CD4-positive, CD25-positive, alpha-beta regulatory T cell (primary cell): ENCODE data around the gene IL4I1. TPM values are rescaled to one million over a fixed set of nuclear protein-coding genes. Genes with fewer than 3 reads are reported as not detected.

Source experiments
- ATAC-seq, 2 donors: fragments of 150-1000 bp; cut with Tn5 transposase; one replicate each; pipeline ENCODE4 v1.10.0; 2021; ENCODE audit warnings: low read depth in 2 of 2, moderate number of reproducible peaks in 2 of 2, moderate library complexity in 1 of 2
- DNase-seq, 3 donors: peaks; one replicate each; pipeline versions ENCODE4 v3.0.0 to v3.0.0-alpha.2; 2012 to 2022; ENCODE audit warnings: mixed read lengths in 1 of 3
- H3K27ac ChIP-seq: one replicate; pipeline ENCODE4 v1.7.0; 2013; ENCODE audit warnings: mild to moderate bottlenecking, low read length; ENCODE audit not compliant: insufficient read depth, poor library complexity, severe bottlenecking
- H3K27me3 ChIP-seq: one replicate; pipeline ENCODE4 v1.7.0; 2013; ENCODE audit warnings: low read length; ENCODE audit not compliant: control insufficient read depth, insufficient read depth
- H3K36me3 ChIP-seq: one replicate; pipeline ENCODE4 v1.7.0; 2013; ENCODE audit warnings: mild to moderate bottlenecking, low read length, moderate library complexity; ENCODE audit not compliant: control insufficient read depth, insufficient read depth
- H3K4me1 ChIP-seq: 2 replicates; pipeline ENCODE4 v1.7.0; 2013; ENCODE audit warnings: mild to moderate bottlenecking, low read length; ENCODE audit not compliant: insufficient read depth, control insufficient read depth, poor library complexity, severe bottlenecking
- H3K4me3 ChIP-seq: one replicate; pipeline ENCODE4 v1.7.0; 2013; ENCODE audit warnings: low read depth, mild to moderate bottlenecking, low read length, moderate library complexity
- H3K9me3 ChIP-seq, 2 experiments: 1 replicate in 1 of 2; 2 replicates in 1 of 2; pipeline ENCODE4 v1.7.0; 2013; ENCODE audit warnings: low read length in 2 of 2, mild to moderate bottlenecking in 1 of 2, moderate library complexity in 1 of 2; ENCODE audit not compliant: control insufficient read depth in 2 of 2
- H3K27ac Mint-ChIP-seq, 3 donors: one replicate each; pipeline ENCODE4 v1.8.0; 2020 to 2022; ENCODE audit warnings: mild to moderate bottlenecking in 3 of 3, mixed read lengths in 3 of 3, moderate library complexity in 2 of 3
- H3K27me3 Mint-ChIP-seq: one replicate; pipeline ENCODE4 v1.8.0; 2022; ENCODE audit warnings: mild to moderate bottlenecking, mixed read lengths
- H3K36me3 Mint-ChIP-seq: one replicate; pipeline ENCODE4 v1.8.0; 2020; ENCODE audit warnings: mixed read lengths
- H3K4me1 Mint-ChIP-seq, 4 donors: one replicate each; pipeline ENCODE4 v1.8.0; 2020 to 2022; ENCODE audit warnings: mixed read lengths in 4 of 4, mild to moderate bottlenecking in 1 of 4
- H3K4me3 Mint-ChIP-seq, 4 donors: one replicate each; pipeline ENCODE4 v1.8.0; 2020 to 2022; ENCODE audit warnings: mild to moderate bottlenecking in 4 of 4, mixed read lengths in 4 of 4, moderate library complexity in 3 of 4
- H3K9me3 Mint-ChIP-seq, 7 donors: one replicate each; pipeline ENCODE4 v1.8.0; 2020 to 2022; ENCODE audit warnings: mixed read lengths in 7 of 7, mild to moderate bottlenecking in 3 of 7, moderate library complexity in 2 of 7
- polyA plus RNA-seq, 4 donors: library from polyadenylated mRNA; unstranded; fragments of 300-500 nt; fragmentation: Illumina TruSeq; gene quantifications; one replicate each; pipeline ENCODE4 v1.2.3, GENCODE V29; 2021
- total RNA-seq: library from RNA; stranded (reverse); gene quantifications from one replicate; pipeline ENCODE4 v1.2.3, GENCODE V29; 2022

The IL4I1 gene
- total and polyA plus RNA-seq, 5 donors from 2014 or later = 0.20 to 3.7 (median 0.37) TPM

- Histone ChIP-seq H3K4me1 (peaks cover 27% of the 10 kb centered on the region), H3K4me3 (no peak overlapping the region), H3K27me3 (no peaks in the 10 kb centered on the region), H3K36me3 (peaks cover 2% of the 10 kb centered on the region), H3K27ac (no peak overlapping the region), H3K9me3 (no peaks in the 10 kb centered on the region)
- peaks cover 0 to 57% (median 16%) of the 10 kb centered on the region in 4 donors for H3K4me1 Mint-ChIP-seq
- H3K27me3 Mint-ChIP-seq = no peaks in the 10 kb centered on the region
- no peaks in the 10 kb centered on the region for H3K9me3 Mint-ChIP-seq
- H3K36me3 Mint-ChIP-seq = peaks cover 4% of the 10 kb centered on the region
- ATAC-seq (no peak), DNase-seq (no peak)
- no peak overlapping the region for H3K27ac Mint-ChIP-seq
- no peak overlapping the region for H3K4me3 Mint-ChIP-seq
These were observed 21.5 kb downstream of the IL4I1 start for GRCh38 chr19:49875177-49875576.

GRCh38 chr19:49874503-49875157 lies 22.1 kb downstream of the IL4I1 start:
- Mint-ChIP-seq H3K27ac (peak overlapping the region in 2 of 3 donors; percentile 73 to 76), H3K4me1 (peaks cover 0 to 57% (median 16%) of the 10 kb centered on the region in 4 donors), H3K4me3 (peak overlapping the region in 2 of 4 donors; percentile 5 to 74), H3K36me3 (peaks cover 4% of the 10 kb centered on the region), H3K27me3 (no peaks in the 10 kb centered on the region), H3K9me3 (no peaks in the 10 kb centered on the region)
- DNase-seq (no peak), ATAC-seq (no peak)
- Histone ChIP-seq H3K27me3 (no peaks in the 10 kb centered on the region), H3K9me3 (no peaks in the 10 kb centered on the region), H3K4me1 (peaks cover 31% of the 10 kb centered on the region), H3K27ac (no peak overlapping the region), H3K36me3 (no peaks in the 10 kb centered on the region), H3K4me3 (no peak overlapping the region)

- Histone ChIP-seq H3K36me3 (no peaks in the 10 kb centered on the region), H3K27ac (no peak overlapping the region), H3K4me3 (no peak overlapping the region), H3K4me1 (peaks cover 36% of the 10 kb centered on the region), H3K27me3 (no peaks in the 10 kb centered on the region), H3K9me3 (no peaks in the 10 kb centered on the region)
- no peak overlapping the region for H3K27ac Mint-ChIP-seq
- H3K4me1 Mint-ChIP-seq = peaks cover 0 to 50% (median 15%) of the 10 kb centered on the region in 4 donors
- ATAC-seq (no peak), DNase-seq (no peak)
- no peaks in the 10 kb centered on the region for H3K27me3 Mint-ChIP-seq
- no peaks in the 10 kb centered on the region for H3K9me3 Mint-ChIP-seq
- H3K36me3 Mint-ChIP-seq = peaks cover 4% of the 10 kb centered on the region
- H3K4me3 Mint-ChIP-seq = peak overlapping the region in 2 of 4 donors; percentile 5 to 33
These were observed 22.9 kb downstream of the IL4I1 start for GRCh38 chr19:49873834-49874233.

GRCh38 chr19:49873129-49873521 lies 23.6 kb downstream of the IL4I1 start:
- Histone ChIP-seq H3K9me3 (no peaks in the 10 kb centered on the region), H3K27me3 (no peaks in the 10 kb centered on the region), H3K4me1 (peaks cover 34% of the 10 kb centered on the region), H3K27ac (no peak overlapping the region), H3K36me3 (no peaks in the 10 kb centered on the region), H3K4me3 (no peak overlapping the region)
- H3K27me3 Mint-ChIP-seq = no peaks in the 10 kb centered on the region
- ATAC-seq (no peak), DNase-seq (no peak)
- no peak overlapping the region for H3K4me3 Mint-ChIP-seq
- H3K36me3 Mint-ChIP-seq = peaks cover 3% of the 10 kb centered on the region
- no peaks in the 10 kb centered on the region for H3K9me3 Mint-ChIP-seq
- no peak overlapping the region for H3K27ac Mint-ChIP-seq
- H3K4me1 Mint-ChIP-seq = peaks cover 0 to 43% (median 12%) of the 10 kb centered on the region in 4 donors

- Histone ChIP-seq H3K4me3 (no peak overlapping the region), H3K9me3 (no peaks in the 10 kb centered on the region), H3K36me3 (no peaks in the 10 kb centered on the region), H3K27ac (no peak overlapping the region), H3K27me3 (no peaks in the 10 kb centered on the region), H3K4me1 (peaks cover 33% of the 10 kb centered on the region)
- ATAC-seq = no peak
- H3K36me3 Mint-ChIP-seq = no peaks in the 10 kb centered on the region
- H3K27me3 Mint-ChIP-seq = peaks cover 4% of the 10 kb centered on the region
- peak overlapping the region in 3 of 4 donors; percentile 58 to 82 (median 61) for H3K4me3 Mint-ChIP-seq
- H3K27ac Mint-ChIP-seq = peak overlapping the region in 1 of 3 donors; percentile 32
- no peak for DNase-seq
- no peaks in the 10 kb centered on the region for H3K9me3 Mint-ChIP-seq
- H3K4me1 Mint-ChIP-seq = peaks cover 0 to 46% (median 9%) of the 10 kb centered on the region in 4 donors
These were observed 24.2 kb downstream of the IL4I1 start for GRCh38 chr19:49872245-49873128.

- Mint-ChIP-seq H3K9me3 (no peaks in the 10 kb centered on the region), H3K4me1 (peaks cover 0 to 54% (median 12%) of the 10 kb centered on the region in 4 donors), H3K4me3 (peak overlapping the region; percentile 31 to 89 (median 60)), H3K36me3 (no peaks in the 10 kb centered on the region), H3K27me3 (peaks cover 10% of the 10 kb centered on the region), H3K27ac (peak overlapping the region in 1 of 3 donors; percentile 32)
- ATAC-seq (no peak), DNase-seq (no peak)
- H3K4me1 ChIP-seq = peaks cover 40% of the 10 kb centered on the region
- H3K27ac ChIP-seq = no peak overlapping the region
- H3K36me3 ChIP-seq = no peaks in the 10 kb centered on the region
- H3K4me3 ChIP-seq = no peak overlapping the region
- no peaks in the 10 kb centered on the region for H3K9me3 ChIP-seq
- no peaks in the 10 kb centered on the region for H3K27me3 ChIP-seq
These were observed 25.2 kb downstream of the IL4I1 start for GRCh38 chr19:49871349-49871985.

GRCh38 chr19:49870309-49870901 lies 26.3 kb downstream of the IL4I1 start:
- DNase-seq (no peak), ATAC-seq (no peak)
- H3K27ac ChIP-seq = peak overlapping the region; percentile 98

More at GRCh38 chr19:49870309-49870901, 26.3 kb downstream of the IL4I1 start:
- no peaks in the 10 kb centered on the region for H3K9me3 Mint-ChIP-seq
- H3K4me3 ChIP-seq = peak overlapping the region; percentile 58
- H3K4me3 Mint-ChIP-seq = peak overlapping the region in 2 of 4 donors; percentile 57 to 93
- H3K27me3 ChIP-seq = no peaks in the 10 kb centered on the region
- H3K27ac Mint-ChIP-seq = peak overlapping the region in 1 of 3 donors; percentile 84
- no peaks in the 10 kb centered on the region for H3K9me3 ChIP-seq
- no peaks in the 10 kb centered on the region for H3K36me3 Mint-ChIP-seq
- H3K27me3 Mint-ChIP-seq = peaks cover 10% of the 10 kb centered on the region
- peaks cover 0 to 59% (median 19%) of the 10 kb centered on the region in 4 donors for H3K4me1 Mint-ChIP-seq
- H3K36me3 ChIP-seq = no peaks in the 10 kb centered on the region
- peaks cover 42% of the 10 kb centered on the region for H3K4me1 ChIP-seq
